Vagina (tissue), 2 donors: ENCODE measurements around the gene IL32.
"Not testable (repeated sequence)": the region's sequence is repeated elsewhere in the genome, so short reads cannot be mapped to it uniquely, and the experiment has no call there.

Source experiments
- CTCF ChIP-seq, 3 experiments: fragments of 450-650 bp in 2 of 3; fragments of 200-600 bp in 1 of 3; sonication (generic) in 1 of 3; IDR thresholded peaks; one replicate each; pipeline ENCODE4 v1.5.1; 2017 to 2019; ENCODE audit warnings: antibody characterized with exemption in 3 of 3, mild to moderate bottlenecking in 2 of 3, moderate library complexity in 2 of 3
- POLR2A ChIP-seq, 2 donors: fragments of 450-650 bp; IDR thresholded peaks; one replicate each; pipeline ENCODE4 v1.6.1; 2017; ENCODE audit warnings: antibody characterized with exemption in 2 of 2, mild to moderate bottlenecking in 2 of 2, moderate library complexity in 2 of 2

- not testable (repeated sequence) for TF ChIP-seq CTCF, POLR2A (IDR thresholded peaks at IDR 0.05)
Measured at GRCh38 chr16:3052571-3053329, 12.7 kb upstream of the IL32 start.
